Measurements from ENCODE around the gene PLEK. TPM values are rescaled to one million over a fixed set of nuclear protein-coding genes. Genes with fewer than 3 reads are reported as not detected.

Gene PLEK
- total and polyA plus RNA-seq, 9 of the 15 experiments (the other 6 are each of a cell fraction or from before 2014, with no cell fraction given) = 0.14 to 1.2 (median 0.36) TPM

DNA sequence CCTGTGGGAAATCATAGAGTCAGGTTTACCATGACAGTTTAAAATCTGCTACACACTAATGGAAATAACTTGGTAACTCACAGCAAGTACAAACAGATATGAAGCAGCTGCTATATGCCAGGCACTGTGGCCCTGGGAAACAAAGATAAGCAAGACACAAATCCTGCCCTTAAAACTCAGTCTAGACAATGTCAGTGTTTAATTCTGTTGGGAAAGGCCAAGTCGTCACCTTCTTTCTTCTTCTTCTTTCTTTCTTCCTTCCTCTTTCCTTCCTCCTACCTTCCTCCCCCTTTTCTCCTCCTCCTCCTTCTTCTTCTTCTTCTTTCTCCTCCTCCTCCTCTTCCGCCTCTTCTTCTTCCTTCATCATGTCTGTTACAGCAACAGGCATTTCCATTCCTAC lies 26.8 kb downstream of the PLEK start (continued):
- TF ChIP-seq MYBL2 (IDR thresholded peaks at IDR 0.05; ENCODE audit: low read depth) (no peak), MYBL2 (CRISPR knock-in tag; IDR thresholded peaks at IDR 0.05; ENCODE audit: borderline replicate concordance) (no peak), KDM4B (IDR thresholded peaks at IDR 0.05; ENCODE audit: borderline replicate concordance in 2 of 2, low read depth in 1 of 2) (no peak), TOE1 (IDR thresholded peaks at IDR 0.05; ENCODE audit: borderline replicate concordance) (0 out of 2 replicates have a peak, but pooled peaks have one; percentile 34), TOE1 (CRISPR knock-in tag; IDR thresholded peaks at IDR 0.05; ENCODE audit: borderline replicate concordance, low read depth) (no peak), STAG1 (CRISPR knock-in tag; IDR thresholded peaks at IDR 0.05; ENCODE audit: borderline replicate concordance) (no peak), TCF3 (CRISPR knock-in tag; IDR thresholded peaks at IDR 0.05) (peak; percentile 89), RBM17 (IDR thresholded peaks at IDR 0.05; ENCODE audit: borderline replicate concordance, low read depth, low read length) (no peak)
- TF ChIP-seq, protein P1, sequence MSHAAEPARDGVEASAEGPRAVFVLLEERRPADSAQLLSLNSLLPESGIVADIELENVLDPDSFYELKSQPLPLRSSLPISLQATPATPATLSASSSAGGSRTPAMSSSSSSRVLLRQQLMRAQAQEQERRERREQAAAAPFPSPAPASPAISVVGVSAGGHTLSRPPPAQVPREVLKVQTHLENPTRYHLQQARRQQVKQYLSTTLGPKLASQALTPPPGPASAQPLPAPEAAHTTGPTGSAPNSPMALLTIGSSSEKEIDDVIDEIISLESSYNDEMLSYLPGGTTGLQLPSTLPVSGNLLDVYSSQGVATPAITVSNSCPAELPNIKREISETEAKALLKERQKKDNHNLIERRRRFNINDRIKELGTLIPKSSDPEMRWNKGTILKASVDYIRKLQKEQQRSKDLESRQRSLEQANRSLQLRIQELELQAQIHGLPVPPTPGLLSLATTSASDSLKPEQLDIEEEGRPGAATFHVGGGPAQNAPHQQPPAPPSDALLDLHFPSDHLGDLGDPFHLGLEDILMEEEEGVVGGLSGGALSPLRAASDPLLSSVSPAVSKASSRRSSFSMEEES (CRISPR knock-in tag; IDR thresholded peaks at IDR 0.05) = no peak
- TF ChIP-seq, protein P2, sequence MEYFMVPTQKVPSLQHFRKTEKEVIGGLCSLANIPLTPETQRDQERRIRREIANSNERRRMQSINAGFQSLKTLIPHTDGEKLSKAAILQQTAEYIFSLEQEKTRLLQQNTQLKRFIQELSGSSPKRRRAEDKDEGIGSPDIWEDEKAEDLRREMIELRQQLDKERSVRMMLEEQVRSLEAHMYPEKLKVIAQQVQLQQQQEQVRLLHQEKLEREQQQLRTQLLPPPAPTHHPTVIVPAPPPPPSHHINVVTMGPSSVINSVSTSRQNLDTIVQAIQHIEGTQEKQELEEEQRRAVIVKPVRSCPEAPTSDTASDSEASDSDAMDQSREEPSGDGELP (CRISPR knock-in tag; IDR thresholded peaks at IDR 0.05; ENCODE audit: borderline replicate concordance) = no peak
- TF ChIP-seq, protein P3, sequence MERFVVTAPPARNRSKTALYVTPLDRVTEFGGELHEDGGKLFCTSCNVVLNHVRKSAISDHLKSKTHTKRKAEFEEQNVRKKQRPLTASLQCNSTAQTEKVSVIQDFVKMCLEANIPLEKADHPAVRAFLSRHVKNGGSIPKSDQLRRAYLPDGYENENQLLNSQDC (CRISPR knock-in tag; IDR thresholded peaks at IDR 0.05) = no peak
- TF ChIP-seq, protein P4, sequence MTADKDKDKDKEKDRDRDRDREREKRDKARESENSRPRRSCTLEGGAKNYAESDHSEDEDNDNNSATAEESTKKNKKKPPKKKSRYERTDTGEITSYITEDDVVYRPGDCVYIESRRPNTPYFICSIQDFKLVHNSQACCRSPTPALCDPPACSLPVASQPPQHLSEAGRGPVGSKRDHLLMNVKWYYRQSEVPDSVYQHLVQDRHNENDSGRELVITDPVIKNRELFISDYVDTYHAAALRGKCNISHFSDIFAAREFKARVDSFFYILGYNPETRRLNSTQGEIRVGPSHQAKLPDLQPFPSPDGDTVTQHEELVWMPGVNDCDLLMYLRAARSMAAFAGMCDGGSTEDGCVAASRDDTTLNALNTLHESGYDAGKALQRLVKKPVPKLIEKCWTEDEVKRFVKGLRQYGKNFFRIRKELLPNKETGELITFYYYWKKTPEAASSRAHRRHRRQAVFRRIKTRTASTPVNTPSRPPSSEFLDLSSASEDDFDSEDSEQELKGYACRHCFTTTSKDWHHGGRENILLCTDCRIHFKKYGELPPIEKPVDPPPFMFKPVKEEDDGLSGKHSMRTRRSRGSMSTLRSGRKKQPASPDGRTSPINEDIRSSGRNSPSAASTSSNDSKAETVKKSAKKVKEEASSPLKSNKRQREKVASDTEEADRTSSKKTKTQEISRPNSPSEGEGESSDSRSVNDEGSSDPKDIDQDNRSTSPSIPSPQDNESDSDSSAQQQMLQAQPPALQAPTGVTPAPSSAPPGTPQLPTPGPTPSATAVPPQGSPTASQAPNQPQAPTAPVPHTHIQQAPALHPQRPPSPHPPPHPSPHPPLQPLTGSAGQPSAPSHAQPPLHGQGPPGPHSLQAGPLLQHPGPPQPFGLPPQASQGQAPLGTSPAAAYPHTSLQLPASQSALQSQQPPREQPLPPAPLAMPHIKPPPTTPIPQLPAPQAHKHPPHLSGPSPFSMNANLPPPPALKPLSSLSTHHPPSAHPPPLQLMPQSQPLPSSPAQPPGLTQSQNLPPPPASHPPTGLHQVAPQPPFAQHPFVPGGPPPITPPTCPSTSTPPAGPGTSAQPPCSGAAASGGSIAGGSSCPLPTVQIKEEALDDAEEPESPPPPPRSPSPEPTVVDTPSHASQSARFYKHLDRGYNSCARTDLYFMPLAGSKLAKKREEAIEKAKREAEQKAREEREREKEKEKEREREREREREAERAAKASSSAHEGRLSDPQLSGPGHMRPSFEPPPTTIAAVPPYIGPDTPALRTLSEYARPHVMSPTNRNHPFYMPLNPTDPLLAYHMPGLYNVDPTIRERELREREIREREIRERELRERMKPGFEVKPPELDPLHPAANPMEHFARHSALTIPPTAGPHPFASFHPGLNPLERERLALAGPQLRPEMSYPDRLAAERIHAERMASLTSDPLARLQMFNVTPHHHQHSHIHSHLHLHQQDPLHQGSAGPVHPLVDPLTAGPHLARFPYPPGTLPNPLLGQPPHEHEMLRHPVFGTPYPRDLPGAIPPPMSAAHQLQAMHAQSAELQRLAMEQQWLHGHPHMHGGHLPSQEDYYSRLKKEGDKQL (CRISPR knock-in tag; IDR thresholded peaks at IDR 0.05; ENCODE audit: borderline replicate concordance) = no peak
- TF ChIP-seq, protein P5, sequence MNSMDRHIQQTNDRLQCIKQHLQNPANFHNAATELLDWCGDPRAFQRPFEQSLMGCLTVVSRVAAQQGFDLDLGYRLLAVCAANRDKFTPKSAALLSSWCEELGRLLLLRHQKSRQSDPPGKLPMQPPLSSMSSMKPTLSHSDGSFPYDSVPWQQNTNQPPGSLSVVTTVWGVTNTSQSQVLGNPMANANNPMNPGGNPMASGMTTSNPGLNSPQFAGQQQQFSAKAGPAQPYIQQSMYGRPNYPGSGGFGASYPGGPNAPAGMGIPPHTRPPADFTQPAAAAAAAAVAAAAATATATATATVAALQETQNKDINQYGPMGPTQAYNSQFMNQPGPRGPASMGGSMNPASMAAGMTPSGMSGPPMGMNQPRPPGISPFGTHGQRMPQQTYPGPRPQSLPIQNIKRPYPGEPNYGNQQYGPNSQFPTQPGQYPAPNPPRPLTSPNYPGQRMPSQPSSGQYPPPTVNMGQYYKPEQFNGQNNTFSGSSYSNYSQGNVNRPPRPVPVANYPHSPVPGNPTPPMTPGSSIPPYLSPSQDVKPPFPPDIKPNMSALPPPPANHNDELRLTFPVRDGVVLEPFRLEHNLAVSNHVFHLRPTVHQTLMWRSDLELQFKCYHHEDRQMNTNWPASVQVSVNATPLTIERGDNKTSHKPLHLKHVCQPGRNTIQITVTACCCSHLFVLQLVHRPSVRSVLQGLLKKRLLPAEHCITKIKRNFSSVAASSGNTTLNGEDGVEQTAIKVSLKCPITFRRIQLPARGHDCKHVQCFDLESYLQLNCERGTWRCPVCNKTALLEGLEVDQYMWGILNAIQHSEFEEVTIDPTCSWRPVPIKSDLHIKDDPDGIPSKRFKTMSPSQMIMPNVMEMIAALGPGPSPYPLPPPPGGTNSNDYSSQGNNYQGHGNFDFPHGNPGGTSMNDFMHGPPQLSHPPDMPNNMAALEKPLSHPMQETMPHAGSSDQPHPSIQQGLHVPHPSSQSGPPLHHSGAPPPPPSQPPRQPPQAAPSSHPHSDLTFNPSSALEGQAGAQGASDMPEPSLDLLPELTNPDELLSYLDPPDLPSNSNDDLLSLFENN (IDR thresholded peaks at IDR 0.05; ENCODE audit: low read depth in 2 of 2, low read length in 2 of 2) = 0 out of 4 replicates have a peak, but pooled peaks of 1 of the 2 experiments have one; percentile 20
